Left forelimb (tissue), 1 donor: ENCODE measurements around the gene NAV3.

Experiments
- DNase-seq: peaks from one replicate; pipeline ENCODE4 v3.0.0-alpha.2; 2018; ENCODE audit warnings: low spot score

NAV3 gene

DNA sequence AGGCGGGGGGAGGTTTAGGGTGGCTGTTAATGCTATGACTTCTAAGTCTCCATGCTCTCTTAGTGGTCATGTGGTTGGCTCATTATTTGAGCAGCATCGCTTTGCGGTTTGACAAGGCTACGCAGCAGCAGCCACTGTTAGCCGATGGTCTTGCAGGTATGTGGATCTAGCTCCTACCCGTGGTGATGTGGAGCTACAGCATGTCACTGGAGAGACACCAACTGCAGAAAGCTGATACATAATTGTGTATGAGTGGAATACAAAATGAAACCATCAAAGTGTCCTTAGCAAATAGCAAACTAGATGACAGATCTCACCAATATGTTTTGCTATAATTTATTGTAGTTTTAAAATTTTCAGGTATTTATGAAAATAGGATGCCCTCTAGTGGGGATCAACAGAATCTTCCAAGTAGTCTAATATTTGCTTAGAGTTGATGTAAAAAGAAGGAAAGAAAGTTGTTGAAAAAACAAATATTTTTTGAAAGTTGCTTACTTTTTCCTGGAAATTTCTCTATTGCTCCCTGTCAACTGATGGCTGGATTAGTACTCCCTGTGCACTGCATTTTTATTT, 94.9 kb downstream of the NAV3 start:
- DNase-seq, result peak; percentile 73

DNA sequence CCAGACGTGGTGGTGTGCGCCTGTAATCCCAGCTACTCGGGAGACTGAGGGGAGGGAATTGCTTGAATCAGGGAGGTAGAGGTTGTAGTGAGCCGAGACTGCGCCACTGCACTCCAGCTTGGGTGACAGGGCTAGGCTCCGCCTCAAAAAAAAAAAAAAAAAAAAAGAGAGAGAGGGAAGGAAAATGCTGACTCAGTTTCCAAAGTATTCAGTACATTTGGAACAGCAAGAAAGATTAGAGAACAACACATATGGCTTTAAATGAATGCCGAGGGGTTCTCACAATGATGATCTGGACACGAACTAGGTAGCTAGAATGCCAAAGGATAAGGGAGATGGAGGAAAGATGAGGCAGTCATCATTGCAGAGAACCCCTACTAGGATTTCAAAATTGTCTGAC, 97.4 kb downstream of the NAV3 start:
- no peak for DNase-seq

DNA sequence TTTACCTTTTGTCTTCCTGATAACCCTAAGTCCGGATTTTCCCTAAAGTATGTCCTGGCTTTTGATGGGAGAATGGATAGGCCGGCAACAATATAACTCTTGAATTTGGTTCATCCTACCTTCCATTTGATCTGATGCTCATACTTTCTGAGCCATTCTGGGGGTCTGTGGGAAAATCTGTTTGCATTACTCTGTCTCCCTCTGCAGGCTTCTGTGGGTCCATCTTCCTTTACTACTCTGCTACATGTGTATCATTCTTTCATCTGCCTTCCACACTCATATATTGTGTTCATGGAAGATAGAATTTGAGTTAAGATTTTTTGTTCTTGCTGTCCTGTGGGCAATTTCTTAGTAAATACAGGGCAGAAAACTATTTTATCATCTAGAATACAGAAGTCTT, 101.5 kb downstream of the NAV3 start:
- no peak for DNase-seq

DNA sequence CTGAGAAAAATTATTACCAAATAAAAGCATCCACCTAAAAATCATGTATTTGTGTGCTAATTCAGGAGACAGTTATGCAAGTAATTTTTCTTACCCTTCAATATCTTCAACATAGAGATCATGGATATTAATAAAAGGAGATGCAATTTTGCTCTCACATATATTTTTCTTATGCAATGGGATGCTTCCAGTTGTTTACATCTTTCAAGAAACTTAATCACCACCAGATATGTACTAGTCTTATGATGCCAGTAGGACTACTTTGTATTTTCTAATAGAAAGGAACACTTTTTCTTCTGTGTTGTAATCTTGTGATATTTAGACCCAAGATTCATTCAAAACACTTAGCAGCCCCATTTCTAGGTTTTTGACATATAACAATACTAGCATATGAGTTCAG, 107.6 kb downstream of the NAV3 start:
- no peak for DNase-seq

GRCh38 chr12:77940011-77940423, 109.3 kb downstream of the NAV3 start:
- no peak for DNase-seq

- DNase-seq, result no peak
These were observed 109.9 kb downstream of the NAV3 start for GRCh38 chr12:77940567-77940966.

GRCh38 chr12:77941401-77941800, 110.7 kb downstream of the NAV3 start:
- no peak for DNase-seq

DNA sequence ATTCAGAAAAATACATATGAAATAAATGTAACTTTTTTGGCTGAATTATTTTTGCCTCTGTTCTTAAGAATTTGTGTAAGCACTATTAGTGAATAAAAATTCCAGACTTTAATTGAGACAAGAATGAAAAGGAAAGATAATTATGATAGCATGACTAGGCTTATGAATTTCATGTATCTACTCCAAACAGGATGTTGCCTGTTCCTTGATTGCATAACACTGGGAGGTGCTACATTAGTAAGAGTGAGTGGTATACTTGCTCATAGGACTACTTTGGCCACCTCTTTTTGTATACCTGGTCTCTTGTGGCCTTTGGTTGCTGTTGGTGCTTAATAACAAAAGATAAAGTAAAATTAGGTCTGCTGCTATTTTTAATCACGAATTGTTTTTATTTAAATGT, 112.8 kb downstream of the NAV3 start:
- DNase-seq, result no peak

GRCh38 chr12:77946541-77947061, 115.9 kb downstream of the NAV3 start:
- DNase-seq, result no peak

GRCh38 chr12:77947330-77947729, 116.6 kb downstream of the NAV3 start:
- DNase-seq, result no peak

DNA sequence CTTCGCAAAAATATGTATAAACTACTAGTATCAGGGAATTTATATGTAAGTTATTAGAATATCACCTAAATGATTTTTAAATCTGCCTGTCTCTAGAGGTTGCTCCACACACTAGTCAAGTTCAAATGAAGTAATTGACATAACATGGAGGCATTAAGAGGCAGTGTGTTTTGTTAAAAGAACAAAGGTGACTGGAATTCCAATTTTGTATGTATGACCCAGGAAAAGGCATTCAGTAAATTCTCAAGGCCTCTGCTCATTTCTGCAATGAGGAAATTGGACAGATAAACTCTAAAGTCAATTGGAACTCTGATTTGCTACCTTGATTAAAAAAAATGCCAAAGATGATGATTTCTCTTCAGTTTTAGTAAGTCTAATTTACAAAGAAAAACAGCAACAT, 117.1 kb downstream of the NAV3 start:
- no peak for DNase-seq

DNA sequence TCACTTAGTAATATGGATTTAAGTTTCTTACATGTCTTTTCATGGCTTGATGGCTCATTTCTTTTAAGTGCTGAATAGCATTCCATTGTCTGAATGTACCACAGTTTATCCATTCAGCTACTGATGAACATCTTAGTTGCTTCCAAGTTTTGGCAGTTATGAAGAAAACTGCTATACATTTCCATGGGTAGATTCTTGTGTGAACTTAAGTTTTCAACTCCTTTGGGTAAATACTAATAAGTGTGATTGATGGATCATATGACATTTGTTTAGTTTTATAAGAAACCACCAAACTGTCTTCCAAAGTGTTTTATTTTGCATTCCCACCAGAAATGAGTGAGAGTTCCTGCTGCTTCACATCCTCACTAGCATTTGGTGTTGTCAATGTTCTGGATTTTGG, 119.2 kb downstream of the NAV3 start:
- DNase-seq, result no peak

DNA sequence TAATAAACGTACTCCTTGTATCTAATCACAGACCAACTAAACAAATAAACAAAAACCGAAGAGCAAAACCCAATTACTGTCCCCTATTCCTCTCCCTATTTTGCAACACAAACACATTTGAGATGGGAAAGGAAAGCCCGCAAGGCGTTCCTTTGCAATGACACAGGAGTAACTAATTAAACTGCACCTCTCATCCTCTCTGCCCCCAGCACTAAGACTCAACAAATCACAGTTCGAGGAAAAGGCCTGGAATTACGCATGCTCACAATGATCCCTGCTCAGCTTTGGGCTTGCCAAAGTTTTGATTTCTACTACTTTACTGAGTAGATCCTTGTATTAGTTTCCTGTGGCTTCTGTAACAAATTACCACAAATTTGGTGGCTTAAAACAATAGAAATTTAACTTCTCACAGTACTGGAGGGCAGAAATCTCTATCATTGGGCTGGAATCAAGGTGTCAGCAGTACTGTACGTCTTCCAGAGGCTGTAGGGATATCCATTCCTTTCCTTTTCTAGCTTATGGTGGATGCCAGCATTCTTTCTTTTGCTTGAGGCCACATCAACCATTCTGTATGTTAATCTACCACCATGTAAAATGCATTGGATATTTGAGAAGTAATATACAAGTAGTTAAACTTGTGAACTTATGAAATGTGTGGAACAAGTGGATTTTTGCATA, 123.0 kb downstream of the NAV3 start:
- no peak for DNase-seq

- no peak for DNase-seq
These were observed 123.5 kb downstream of the NAV3 start for GRCh38 chr12:77954206-77954555.

DNA sequence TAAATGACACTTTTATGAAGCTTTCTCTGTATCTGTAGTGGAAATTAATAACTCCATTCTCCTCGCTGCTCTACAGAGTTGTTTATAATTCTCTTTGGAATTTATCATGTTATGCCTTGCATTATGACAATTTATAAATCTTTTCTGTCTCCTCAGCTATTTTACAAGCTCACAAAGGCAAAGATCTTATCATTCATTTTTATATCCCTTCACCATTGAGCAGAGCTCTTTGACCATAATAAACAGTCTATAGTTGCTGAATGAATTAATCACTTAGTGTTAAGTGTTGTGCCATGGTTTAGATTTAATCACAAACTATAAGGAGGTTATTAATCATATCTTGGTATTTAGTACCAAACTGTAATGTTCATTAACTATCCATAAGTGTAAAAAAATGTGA, 126.4 kb downstream of the NAV3 start:
- no peak for DNase-seq

DNA sequence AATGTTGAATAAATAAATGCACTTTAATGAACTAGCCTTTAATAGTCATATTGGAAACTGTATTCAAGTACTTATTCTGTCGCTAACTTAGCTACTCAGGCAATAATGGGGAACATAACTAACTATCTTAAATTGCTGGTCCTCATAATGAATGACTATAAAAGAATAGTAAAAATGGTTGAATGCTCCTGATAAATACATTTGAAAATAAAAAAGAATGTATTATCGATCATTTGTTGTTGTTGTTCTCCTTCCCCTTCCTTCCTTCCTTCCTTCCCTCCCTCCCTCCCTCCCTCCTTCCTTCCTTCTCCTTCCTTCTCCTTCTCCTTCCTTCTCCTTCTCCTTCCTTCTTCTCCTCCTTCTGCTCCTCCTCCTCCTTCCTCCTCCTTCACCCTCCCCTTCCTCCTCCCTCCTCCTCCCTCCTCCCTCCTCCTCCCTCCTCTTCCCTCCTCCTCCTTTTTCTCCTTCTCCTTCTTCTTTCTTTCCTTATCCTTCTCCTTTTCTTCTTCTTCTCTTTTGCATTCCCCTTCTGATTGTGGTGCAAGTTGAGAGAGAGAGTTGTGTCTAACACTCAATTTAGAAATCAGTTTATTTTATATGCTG, 133.0 kb downstream of the NAV3 start:
- DNase-seq, result no peak

- no peak for DNase-seq
These were observed 135.1 kb downstream of the NAV3 start for GRCh38 chr12:77965790-77966189.

- DNase-seq, result no peak
These were observed 137.3 kb downstream of the NAV3 start for GRCh38 chr12:77968021-77968420.

GRCh38 chr12:77968571-77968970, 137.9 kb downstream of the NAV3 start:
- no peak for DNase-seq

DNA sequence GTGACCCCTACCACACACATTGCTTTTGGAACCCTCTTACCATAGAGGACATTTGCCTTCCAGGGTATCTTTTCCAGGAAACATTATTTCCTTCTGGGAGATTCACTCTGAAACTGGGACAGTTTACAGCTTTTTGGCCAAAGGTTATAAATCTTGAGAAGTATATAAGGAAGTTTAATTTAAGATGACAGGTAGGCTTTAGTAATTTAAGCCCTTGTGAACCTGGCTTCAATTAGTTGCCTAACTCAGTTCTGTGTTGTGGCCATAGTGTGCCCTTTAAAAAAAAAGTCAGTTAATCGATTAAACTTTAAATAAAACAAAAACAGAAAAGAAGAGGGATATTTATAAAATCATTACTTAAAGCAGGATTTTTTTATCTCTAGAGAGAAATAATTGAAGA, 142.9 kb downstream of the NAV3 start:
- no peak for DNase-seq

DNA sequence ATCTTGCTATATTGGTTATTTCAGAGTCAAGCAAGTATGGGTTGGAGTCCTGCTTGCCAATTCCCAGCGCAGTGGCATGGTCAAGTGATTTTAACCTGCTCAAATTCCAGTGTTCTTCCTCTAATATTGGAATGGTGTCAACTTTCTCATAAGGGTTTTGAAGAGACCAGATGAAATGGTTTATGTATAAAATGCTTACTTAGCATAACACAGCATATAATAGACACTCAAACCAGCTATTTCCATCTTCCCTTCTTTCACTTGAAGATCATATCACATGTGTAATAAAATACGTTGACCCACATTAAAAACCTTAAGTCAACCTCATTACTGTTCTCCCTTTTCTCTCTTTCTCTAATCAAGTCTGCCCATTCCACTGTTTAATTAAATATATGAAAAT, 144.0 kb downstream of the NAV3 start:
- DNase-seq, result no peak

DNA sequence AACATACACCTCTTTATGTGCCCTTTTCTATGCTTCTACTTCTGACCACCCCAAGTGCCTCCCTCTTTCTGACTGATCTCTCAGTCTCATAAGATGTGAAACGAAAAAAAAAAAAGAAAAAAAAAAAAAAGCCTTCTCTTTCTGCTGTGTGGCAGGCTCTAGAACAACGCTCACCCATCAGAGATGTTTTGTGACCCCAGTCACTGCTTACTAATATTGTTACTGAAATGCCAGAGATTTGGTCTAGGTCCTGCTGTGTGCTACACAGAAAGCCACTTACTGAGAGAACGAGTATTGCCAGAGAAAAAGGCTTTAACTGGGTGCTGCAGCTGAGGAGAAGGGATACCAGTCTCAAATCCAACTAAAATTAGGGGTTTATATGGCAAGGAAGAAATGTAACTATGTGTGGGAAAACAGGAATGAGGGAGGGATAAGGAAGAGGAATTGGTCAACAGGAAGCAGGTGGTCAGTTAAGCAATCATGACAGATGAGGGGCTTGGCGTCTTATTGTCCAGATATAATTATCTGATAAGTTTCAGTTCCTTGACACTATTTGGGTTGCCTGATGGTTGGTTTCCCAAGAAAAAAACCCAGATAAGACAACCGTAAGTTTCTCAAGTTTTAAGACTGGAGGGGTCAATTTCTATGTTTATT, 149.0 kb downstream of the NAV3 start:
- no peak for DNase-seq

- no peak for DNase-seq
These were observed 150.1 kb downstream of the NAV3 start for GRCh38 chr12:77980782-77981181.
